GM18868 (cell line): ENCODE measurements around the gene ACYP2.

Experiments used
- ATAC-seq: cut with Tn5 transposase; IDR thresholded peaks from one replicate; pipeline ENCODE4 v1.9.1; 2021; ENCODE audit warnings: mild to moderate bottlenecking, moderate library complexity; ENCODE audit not compliant: unreplicated experiment

ACYP2 gene

DNA sequence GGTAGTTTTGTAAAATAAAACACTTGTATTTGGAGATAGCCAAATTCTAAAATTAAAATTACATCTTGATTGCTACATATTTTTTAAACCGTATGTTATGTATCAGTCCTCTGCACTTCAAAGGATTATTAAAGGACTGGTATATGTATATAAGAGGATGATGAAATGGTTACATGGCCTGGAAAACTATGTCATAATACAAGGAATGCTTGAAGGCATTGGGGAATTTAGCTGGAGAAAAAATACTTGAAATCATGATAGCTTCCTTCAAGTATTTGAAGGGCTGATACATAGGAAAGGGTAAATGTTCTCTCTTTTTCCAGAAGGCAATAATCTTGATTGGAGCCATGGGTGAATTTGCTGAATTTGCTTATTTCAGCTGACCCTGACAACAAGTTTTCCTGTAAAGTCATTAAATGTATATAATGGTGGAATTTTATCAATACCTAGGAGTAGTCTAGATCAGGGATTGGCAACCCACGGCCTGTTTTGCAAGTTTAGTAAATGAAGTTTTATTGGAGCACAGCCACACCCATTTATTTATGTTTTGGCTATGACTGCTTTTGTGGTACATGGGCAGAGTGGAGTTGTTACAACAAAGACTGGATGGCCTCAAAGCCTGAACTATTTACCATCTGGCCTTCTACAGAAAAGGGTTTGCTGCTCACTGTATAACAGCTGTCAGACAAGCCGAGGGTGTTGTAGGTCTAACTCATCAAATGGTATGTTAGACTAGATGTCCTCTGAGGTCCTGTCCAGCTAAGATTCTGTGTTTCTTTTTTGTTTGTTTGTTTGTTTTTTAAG, 34.4 kb downstream of the ACYP2 start:
- no peak for ATAC-seq

DNA sequence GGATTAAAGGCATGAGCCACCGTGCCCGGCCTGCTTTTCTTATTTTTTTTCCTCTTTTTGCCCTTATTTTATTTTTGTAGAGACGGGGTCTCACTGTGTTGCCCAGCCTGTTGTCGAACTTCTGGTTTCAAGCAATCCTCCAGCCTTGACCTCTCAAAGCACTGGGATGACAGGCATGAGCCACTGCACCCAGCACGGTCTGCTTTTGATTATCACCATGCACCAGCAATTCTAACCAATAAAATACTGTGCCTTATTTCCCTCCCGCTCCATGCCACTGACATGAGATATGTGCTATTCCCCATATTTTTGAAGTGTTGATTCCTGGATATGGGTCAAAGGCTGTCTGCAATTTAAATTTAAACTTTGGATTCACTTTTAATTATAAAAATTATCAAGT, 42.9 kb downstream of the ACYP2 start:
- no peak for ATAC-seq

GRCh38 chr2:54161660-54162424, 46.4 kb downstream of the ACYP2 start:
- no peak for ATAC-seq

- no peak for ATAC-seq
These were observed 48.7 kb downstream of the ACYP2 start for GRCh38 chr2:54164106-54164505.

GRCh38 chr2:54166121-54166773, 50.8 kb downstream of the ACYP2 start:
- no peak for ATAC-seq

DNA sequence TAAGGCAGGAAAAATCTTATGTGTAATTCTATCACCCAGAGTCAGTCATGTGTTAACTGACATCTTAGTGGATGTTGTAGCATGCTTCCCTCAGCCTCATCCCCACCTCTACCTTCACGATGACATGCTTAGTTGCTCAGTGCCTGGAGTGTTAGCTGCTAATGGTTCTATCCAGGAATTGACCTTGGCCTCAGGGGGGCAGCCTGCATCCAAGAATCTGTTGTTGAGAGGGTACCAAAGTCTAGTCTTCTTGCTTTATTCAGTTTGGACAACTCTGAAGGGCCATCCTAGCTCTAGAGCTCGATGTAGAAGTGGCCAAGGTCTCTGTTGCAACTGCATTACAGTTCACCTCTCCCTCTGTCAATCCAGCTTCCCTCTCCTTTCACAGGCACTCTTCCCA, 61.2 kb downstream of the ACYP2 start:
- no peak for ATAC-seq

DNA sequence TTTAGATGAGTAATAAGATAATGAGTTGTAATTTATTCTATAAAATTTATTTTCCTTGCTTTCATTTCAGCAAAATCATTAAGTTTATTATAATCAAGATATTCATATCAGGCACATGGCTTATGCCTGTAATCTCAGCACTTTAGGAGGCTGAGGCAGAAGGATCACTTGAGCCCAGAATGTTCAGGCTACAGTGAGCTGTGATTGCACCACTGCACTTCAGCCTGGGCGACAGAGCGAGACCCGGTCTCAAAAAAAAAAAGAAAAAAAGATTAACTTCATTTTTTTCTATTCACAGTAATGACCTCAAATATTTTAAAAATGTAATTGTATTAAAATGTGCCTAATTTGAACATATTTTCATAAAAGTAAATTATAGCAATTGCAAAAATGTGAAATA, 67.9 kb downstream of the ACYP2 start:
- ATAC-seq: no peak

GRCh38 chr2:54183972-54184371, 68.6 kb downstream of the ACYP2 start:
- no peak for ATAC-seq

DNA sequence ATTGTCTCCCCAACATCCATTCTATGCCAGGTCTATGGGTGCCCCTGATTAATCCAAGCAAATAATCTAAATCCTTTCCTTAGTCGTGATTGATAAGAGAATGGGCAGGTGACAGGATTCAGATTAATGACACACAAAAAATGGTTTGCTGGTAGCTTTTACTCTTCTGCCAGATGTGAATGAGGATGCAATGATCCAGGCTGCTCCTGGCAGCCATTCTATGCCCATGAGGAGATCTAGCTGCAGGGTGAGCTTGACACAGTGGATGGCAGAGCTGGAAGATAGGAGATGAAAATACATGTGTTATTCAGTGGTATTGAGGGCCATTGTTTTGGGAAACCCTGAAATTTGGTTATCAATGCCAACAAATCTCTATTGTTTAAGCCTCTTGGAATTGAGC, 69.7 kb downstream of the ACYP2 start:
- no peak for ATAC-seq

- ATAC-seq: no peak
These were observed 71.9 kb downstream of the ACYP2 start for GRCh38 chr2:54187331-54187730.

DNA sequence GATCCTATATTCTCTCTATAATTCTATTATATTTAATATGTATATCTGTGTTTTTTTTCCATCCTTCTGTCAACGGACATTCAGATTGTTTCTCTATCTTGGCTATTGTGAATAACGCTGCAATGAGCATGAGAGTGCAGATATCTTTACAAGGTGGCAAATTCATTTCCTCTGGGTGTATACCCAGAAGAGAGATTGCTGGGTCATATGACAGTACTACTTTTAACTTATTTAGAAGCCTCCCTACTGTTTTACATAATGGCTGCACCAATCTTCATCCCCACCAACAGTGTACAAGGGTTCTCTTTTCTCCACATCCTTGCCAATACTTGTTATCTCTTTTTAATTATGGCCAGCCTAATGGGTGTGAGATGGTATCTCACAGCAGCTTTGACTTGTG, 74.1 kb downstream of the ACYP2 start:
- ATAC-seq: no peak

- ATAC-seq: no peak
These were observed 76.1 kb downstream of the ACYP2 start for GRCh38 chr2:54191361-54192135.

- ATAC-seq: no peak
These were observed 79.6 kb downstream of the ACYP2 start for GRCh38 chr2:54194761-54195750.

DNA sequence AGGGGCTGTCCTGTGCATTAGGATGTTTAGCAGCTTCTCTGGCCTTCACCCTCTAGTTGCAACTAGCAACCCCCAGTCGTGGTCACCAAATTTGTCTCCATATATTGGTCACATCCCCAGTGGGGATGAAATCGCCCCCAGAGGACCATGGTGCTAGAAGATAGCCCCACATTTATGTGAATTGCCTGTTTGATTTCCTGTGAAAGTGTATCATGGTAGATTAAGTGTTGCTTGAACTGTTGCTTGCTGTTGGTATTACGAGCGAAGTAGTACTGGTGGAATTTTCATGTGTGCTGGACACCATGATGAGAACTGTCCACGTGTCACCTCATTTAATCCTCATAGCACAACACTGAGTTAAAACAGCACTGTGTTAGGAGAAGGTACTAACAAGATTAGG, 81.2 kb downstream of the ACYP2 start:
- no peak for ATAC-seq

- no peak for ATAC-seq
These were observed 89.1 kb downstream of the ACYP2 start for GRCh38 chr2:54204476-54204875.

GRCh38 chr2:54206596-54206995, 91.2 kb downstream of the ACYP2 start:
- ATAC-seq: peak; percentile 71

- ATAC-seq: no peak
These were observed 92.3 kb downstream of the ACYP2 start for GRCh38 chr2:54207666-54208195.

DNA sequence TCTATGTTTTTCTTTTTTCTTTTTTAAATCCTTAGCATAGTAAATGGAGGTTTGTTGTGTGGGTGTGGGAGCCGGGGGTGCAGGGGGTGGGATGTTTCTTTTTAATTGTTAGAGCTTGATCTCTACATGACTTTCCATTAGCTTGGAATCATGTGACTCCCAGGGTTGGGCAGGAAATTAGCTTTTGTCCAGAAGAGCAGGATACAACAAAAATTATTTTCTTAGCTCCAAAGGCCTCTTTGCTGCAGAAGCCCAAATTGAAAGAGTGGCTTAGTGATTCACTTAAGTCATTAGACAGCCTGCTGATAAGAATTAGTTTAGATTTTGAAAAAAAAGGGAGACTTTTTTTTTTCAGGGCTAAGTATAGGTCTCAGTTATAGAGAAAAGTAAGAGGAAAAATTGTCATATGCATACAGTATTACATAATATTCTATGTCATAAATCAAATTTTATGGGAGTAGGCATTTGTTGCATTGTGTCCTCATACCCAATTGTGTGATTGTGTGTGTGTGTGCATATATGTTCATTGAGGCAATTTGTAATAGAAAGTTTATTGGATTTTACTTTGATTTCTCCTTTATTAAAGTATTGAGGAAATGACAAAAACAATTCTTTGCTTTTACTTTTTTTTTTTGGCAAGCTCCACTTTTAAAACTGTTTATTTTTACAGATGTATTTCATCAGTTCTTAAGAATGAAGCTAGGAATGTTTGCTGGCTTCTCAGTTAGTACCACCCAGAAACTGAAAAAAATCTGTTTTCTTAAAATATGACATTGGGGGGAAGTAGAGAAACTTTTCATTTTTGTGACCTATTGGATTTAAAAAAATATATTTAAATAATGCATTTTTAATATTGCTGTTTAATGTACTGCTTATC, 93.2 kb downstream of the ACYP2 start:
- no peak for ATAC-seq

DNA sequence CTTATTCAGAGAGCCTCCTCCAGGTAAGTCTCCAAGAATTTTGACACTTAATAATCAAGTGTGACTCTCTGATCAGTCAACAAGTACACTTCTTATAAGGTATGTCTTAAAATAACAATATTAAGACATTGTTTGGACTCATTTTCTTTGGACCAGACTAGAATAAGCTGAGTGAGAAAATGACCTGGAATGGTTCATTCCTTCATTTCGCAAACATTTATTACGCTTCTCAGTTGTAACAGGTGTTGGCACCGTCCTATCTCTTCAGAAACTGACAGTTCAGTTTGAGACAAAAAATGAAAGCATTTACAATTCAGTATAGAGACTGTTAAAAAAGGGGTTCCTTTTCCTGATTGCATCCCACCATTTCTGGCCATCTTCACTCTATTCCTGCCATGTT, 94.0 kb downstream of the ACYP2 start:
- no peak for ATAC-seq
